ENCODE data around the gene SEMA4D. TPM values are rescaled to one million over a fixed set of nuclear protein-coding genes. Genes with fewer than 3 reads are reported as not detected.

The SEMA4D gene
- total and polyA plus RNA-seq, 8 donors: 20.0 to 71.9 (median 25.6) TPM

DNA sequence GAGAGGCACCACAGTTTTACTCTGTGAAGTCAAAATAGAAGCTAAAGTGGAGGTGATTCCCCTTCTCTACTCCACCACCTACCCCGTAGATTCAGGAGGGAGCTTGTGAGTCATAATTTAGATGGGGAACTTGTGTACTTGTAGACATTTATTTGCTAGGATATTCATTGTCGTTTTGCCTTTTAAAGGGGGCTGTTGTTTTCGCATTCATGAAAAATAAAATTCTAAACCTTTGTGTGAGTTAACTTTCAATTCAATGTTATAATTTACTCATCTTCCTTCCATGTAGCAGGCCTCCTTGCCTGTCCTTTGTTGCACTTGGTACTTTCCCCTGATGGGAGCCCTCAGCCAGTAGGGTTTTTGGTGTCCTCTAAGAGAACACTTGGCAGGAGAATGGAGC, 157.6 kb downstream of the SEMA4D start:
- H3K9me3 ChIP-seq: no peaks in the 10 kb centered on the region
- intact Hi-C loops (cut with DNase I): no loop called here
- H3K4me3 ChIP-seq: no peak overlapping the region
- DNase-seq (no peak), ATAC-seq (no peak)
- TF ChIP-seq, protein P1, sequence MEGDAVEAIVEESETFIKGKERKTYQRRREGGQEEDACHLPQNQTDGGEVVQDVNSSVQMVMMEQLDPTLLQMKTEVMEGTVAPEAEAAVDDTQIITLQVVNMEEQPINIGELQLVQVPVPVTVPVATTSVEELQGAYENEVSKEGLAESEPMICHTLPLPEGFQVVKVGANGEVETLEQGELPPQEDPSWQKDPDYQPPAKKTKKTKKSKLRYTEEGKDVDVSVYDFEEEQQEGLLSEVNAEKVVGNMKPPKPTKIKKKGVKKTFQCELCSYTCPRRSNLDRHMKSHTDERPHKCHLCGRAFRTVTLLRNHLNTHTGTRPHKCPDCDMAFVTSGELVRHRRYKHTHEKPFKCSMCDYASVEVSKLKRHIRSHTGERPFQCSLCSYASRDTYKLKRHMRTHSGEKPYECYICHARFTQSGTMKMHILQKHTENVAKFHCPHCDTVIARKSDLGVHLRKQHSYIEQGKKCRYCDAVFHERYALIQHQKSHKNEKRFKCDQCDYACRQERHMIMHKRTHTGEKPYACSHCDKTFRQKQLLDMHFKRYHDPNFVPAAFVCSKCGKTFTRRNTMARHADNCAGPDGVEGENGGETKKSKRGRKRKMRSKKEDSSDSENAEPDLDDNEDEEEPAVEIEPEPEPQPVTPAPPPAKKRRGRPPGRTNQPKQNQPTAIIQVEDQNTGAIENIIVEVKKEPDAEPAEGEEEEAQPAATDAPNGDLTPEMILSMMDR (IDR thresholded peaks at IDR 0.05): no peak
- H3K4me1 ChIP-seq: no peaks in the 10 kb centered on the region
- no peak overlapping the region for H3K27ac ChIP-seq
- H3K36me3 ChIP-seq: peaks cover 0 to 97% of the 10 kb centered on the region in 2 donors
- H3K27me3 ChIP-seq: no peaks in the 10 kb centered on the region

DNA sequence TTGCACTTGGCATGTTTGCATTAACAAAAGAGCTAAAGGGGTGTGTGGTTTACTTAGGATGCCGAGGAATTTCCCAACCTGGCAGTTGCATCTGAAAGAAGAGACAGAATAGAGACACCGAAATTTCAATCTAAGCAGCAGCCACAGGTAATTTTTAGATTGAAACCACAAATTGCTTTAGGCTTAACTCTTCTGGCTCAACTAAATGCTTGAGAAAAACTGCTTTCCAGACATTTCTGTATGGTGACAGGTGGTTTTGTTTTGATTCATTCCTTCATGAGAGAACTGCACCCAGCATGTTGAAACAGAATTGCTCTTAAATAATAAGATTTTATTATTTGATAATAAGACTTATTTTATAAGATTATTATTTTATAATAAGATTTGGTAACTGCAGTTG, 158.1 kb downstream of the SEMA4D start:
- Histone ChIP-seq H3K36me3 (peaks cover 0 to 97% of the 10 kb centered on the region in 2 donors), H3K27me3 (no peaks in the 10 kb centered on the region), H3K4me3 (no peak overlapping the region), H3K9me3 (no peaks in the 10 kb centered on the region), H3K27ac (no peak overlapping the region), H3K4me1 (no peaks in the 10 kb centered on the region)
- intact Hi-C loops (cut with DNase I): no loop called here
- TF ChIP-seq, protein P1 (IDR thresholded peaks at IDR 0.05): no peak
- DNase-seq (no peak), ATAC-seq (no peak)

DNA sequence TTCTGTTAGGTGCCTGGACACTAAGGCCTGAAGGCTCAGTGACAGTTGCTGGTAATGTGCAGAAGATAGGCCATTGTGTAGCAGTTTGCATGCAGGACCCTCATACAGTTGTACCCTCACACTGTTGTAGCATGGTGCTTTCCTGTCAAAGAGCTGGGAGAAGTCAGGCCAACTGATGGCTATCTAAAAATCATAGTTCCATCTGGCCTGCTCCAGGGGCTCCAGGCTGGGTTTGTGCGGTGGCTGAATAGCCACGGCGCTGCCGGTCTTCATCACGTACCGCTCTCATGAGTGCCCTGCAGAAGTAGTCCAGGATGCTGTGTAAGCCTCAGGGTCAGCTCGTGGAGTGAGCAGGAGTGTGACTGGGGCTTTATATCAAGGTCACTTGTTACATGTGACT, 167.4 kb downstream of the SEMA4D start:
- ATAC-seq (no peak), DNase-seq (no peak)
- no peak overlapping the region for H3K4me3 ChIP-seq
- no peaks in the 10 kb centered on the region for H3K27me3 ChIP-seq
- no peaks in the 10 kb centered on the region for H3K9me3 ChIP-seq
- H3K27ac ChIP-seq: no peak overlapping the region
- H3K4me1 ChIP-seq: no peaks in the 10 kb centered on the region
- intact Hi-C loops (cut with DNase I): no loop called here
- H3K36me3 ChIP-seq: peaks cover 0 to 99% of the 10 kb centered on the region in 2 donors
- TF ChIP-seq, protein P1 (IDR thresholded peaks at IDR 0.05): no peak

DNA sequence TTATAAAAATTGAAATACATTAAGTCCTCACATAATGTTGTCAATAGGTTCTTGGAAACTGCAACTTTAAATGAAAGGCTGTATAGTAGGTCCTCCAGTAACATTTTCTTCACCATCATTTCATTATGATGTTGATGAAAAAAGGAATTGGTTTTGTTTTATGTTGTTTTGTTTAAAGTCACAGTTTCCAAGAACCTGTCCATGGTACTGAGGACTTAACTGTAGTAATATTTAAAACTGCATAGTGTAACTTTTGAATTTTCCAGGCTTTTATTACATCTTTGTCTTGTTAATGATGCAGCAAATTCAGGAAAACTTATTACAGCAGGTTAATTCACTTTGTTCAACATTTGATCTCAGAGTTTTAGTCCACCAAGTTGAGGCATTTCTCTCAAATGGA, 168.0 kb downstream of the SEMA4D start:
- TF ChIP-seq, protein P1 (IDR thresholded peaks at IDR 0.05): no peak
- H3K27me3 ChIP-seq: no peaks in the 10 kb centered on the region
- no peak for ATAC-seq
- H3K4me3 ChIP-seq: no peak overlapping the region
- DNase-seq: no peak
- H3K36me3 ChIP-seq: peaks cover 0 to 95% of the 10 kb centered on the region in 2 donors
- intact Hi-C loops (cut with DNase I): no loop called here
- H3K9me3 ChIP-seq: no peaks in the 10 kb centered on the region
- H3K4me1 ChIP-seq: no peaks in the 10 kb centered on the region
- no peak overlapping the region for H3K27ac ChIP-seq

DNA sequence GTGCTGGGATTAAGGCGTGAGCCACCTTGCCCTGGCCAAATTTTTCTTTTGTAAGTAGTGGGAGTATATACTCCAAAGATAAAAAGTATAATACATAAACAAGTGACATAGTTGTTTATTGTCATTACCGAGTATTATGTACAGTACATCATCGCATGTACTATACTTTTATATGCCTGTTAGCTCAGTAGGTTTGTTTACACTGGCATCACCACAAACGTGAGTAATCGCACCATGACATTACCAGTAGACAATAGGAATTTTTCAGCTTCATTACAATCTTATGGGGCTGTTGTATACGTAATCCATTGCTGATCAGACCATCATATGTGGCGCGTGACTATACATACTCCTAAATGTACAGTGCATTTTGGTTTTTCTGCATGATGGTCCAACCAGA, 169.8 kb downstream of the SEMA4D start:
- intact Hi-C loops (cut with DNase I): no loop called here
- DNase-seq (no peak), ATAC-seq (no peak)
- H3K9me3 ChIP-seq: no peaks in the 10 kb centered on the region
- no peaks in the 10 kb centered on the region for H3K27me3 ChIP-seq
- peaks cover 0 to 77% of the 10 kb centered on the region in 2 donors for H3K36me3 ChIP-seq
- peaks cover 0 to 13% of the 10 kb centered on the region in 2 donors for H3K4me1 ChIP-seq
- TF ChIP-seq, protein P1 (IDR thresholded peaks at IDR 0.05): no peak
- H3K27ac ChIP-seq: no peak overlapping the region
- H3K4me3 ChIP-seq: no peak overlapping the region
